GM15510 (cell line): ENCODE results near the gene DUSP28.

Experiments used
- POLR2A ChIP-seq: IDR thresholded peaks from 3 replicates; pipeline ENCODE4 v1.6.1; 2011; ENCODE audit warnings: borderline replicate concordance; ENCODE audit not compliant: insufficient read length; ENCODE audit errors: extremely low read depth

Gene DUSP28

DNA sequence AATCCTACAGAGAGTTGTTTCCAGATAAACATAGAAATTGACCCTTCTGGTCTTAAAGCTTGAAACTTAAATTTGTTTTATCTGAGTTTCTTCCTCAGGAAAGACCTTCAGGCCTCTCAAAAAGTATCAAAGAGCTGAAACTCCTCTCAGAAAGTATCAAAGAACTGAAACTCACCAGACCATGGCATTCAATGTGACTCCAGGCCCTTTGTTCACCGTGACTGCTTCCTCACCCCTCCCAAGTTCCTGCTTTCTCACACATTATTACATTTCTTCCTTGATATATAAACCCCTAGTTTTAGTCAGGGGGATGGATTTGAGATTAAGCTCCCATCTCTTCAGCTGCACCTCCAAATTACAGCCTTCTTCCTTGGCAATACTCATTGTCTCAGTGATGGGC lies 8.3 kb upstream of the DUSP28 start:
- TF ChIP-seq POLR2A, result no peak

DNA sequence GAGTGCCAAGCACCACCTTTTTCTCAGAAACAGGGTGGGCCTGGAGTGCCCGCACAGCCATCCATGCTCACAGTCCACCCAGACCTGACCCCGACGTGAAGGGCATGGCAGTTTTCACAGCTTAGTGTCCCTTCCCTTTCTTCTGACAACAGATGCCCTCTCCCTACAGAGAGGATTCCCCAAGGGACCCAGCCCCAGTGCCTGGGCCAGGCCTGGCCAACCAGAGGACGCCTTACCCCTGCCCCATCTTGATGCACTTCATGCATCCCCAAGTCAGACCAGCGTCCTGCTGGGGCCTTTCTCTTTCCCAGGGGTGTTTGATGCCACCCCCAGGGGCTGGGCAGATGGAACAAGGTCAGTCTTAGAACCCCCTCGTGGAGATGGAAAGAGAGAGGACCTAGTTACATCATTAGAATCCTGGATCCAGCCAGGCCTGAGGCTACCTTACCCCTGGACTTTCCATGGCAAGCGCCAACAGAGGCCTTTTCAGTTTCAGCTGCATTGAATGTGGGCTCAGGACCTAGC lies 6.1 kb upstream of the DUSP28 start:
- TF ChIP-seq POLR2A, result no peak

DNA sequence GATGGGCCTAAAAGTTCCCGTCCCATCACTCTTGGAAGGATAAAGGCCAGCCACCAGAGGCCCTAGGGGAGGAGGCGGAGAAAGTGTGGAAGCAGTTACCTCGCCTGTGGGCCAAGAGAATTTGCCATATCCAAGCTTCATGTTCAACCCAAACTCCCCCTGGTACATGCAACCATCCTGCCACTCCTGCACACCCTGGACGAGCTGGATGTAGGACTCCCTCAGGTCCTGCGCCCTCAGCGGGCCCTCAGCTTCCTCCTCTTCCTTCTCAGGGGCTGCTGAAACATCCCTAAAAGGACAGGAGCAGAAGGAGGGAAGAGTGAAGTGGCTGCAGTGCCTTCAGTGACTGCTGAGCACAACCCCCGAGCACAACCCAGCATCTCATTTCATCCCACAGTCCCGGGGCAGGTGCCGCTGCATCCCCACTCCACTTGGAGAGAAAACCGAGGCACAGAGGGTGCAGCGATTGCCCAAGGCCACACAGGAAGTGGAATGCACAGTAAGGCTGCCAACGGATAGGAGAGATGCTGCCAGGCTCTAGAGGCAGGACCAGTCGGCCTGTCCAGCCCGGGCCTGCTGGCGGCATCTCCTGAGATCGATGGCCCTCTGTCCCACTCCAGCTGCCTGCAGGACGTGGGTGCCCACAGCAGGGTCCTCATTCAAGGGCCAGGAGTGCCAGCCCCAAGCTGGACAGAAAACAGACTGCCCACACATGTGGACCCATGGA lies 5.2 kb upstream of the DUSP28 start:
- TF ChIP-seq POLR2A, result no peak

DNA sequence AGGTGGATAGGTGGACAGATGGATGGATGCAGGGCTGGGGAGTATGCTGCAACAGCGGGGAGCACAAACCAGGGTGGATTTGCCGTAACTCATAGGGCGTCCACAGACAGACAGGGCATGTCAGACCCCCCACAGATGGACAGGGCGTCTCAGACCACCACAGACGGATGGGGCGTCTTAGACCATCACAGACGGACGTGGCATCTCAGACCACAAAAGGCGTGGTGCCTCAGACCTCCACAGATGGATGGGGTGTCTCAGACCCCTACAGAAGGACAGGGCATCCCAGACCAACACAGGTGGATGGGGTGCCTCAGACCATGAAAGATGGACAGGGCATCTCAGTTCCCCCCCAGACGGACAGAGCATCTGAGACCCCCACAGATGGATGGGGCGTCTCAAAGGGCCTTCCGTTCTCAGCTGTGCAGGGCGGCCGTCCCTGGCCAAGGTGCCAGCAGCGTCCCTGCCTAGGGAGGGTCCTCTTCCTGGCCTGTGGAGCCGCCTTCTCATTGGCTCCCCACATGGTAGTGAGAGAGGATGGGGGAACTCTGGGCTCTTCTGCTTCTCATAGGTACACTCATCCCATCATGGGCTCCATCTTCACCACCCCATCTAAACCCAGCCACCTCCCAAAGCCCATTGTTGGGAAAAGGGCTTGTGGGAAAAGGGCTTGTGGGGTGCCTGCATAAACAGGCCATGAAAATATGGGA lies 4.5 kb upstream of the DUSP28 start:
- TF ChIP-seq POLR2A, result no peak

DNA sequence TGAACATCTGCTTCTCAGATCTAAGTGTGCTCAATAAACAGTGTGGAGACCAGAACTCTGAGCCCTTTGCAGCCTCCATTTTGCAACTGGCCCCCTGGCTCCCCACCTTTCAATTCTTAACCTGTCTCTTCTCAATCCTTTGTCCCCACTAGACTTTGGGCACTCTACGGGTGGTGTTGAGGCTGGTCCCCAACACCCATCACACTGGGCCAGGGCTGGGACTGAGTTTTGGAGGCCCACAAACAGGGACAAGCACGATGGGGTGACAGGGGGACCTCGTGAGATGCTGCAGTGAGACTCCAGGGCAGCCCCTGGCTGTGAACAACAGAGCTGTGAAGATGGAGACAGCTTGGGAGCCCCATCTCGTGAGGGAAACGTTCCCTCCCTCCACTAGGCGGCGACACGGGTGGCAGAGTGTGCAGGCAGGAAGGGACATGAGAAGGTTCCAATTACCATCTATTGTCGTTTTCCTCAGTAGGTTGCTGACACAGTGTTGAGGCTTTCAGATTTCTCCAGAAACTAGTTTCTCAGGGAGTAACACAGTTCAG lies 3.5 kb upstream of the DUSP28 start:
- TF ChIP-seq POLR2A, result no peak

DNA sequence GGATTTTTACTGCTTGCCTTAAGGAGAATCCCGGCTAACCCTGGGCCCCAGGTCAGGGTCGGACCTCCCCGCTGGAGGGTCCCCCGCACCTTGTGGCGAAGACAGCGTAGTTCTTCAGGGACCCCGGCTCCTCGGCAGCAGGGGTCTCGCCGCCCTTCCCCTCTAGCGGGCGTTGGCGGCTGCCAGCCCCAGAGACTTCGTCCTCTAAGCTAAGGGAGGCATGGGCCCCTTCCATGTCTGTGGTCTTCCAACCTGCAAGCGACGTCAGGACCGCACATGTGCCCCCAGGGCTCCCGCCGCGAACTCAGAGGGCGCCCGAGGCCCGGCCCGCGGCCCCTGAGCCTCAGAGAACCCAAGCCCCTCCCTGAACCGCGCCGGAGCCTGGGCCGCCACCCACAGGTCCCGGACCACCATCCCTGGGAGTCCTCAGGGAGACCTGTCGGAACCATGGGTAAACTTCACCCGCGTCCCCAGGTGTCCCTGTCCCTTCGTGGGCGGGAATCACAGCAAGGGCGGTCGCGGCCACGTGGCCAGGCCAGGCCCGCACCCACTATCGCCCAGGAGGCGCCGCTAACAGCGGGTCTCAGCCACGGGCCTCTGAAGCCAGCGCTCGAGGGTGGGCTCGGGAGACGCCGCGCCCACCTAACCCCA lies 2.9 kb upstream of the DUSP28 start:
- TF ChIP-seq POLR2A, result no peak

DNA sequence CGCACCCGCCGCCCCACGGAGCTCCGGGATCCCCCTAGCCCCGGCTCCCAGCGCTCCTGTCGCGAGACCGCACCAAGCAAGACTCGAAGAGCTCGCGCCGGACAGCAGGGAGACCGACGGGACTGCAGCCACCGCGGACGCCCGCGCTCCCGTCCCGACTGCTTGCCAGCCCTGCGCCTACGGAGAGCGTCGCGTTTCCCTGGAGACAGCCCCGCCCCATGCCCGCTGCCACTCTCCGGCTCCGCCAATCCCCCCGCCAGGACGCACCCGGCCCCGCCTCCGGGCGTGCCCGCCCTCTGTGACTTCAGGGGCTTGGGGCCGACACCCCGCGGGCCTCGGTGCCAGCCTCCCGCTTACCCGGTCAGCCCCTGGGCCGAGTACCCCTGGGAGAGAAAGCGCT lies 2.3 kb upstream of the DUSP28 start, which contains the start of gene ANKMY1:
Gene ANKMY1 (minus strand): TSS at position 181 of the 400 bp plus-strand sequence. CDS start 653 bp downstream, outside the sequence.
- TF ChIP-seq POLR2A, result no peak

DNA sequence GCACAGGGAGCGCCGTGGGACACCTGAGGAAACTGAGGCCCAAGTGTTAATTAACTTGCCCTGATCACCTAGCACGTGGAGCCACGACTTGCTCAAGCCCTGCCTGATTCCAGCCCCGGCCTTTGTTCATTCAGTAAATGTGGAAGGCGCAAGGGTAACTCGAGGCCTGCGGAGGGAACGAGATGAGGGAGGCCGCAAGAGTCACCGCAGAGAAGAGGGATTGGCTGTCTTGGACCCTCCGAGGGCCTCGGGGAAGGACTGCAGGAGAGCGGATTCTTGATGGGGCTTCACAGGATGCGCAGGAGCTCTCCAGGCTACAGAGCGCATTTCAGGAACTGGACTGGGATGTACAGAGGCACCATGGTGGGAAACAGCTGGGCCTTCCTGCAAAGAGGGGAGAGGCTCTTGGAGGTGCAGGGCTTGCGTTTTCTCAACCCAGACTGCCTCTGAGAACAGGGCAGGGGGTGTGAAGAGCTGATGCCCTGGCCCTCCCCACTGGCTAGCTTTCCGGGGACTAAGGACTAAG lies 1.9 kb upstream of the DUSP28 start:
- TF ChIP-seq POLR2A, result no peak

DNA sequence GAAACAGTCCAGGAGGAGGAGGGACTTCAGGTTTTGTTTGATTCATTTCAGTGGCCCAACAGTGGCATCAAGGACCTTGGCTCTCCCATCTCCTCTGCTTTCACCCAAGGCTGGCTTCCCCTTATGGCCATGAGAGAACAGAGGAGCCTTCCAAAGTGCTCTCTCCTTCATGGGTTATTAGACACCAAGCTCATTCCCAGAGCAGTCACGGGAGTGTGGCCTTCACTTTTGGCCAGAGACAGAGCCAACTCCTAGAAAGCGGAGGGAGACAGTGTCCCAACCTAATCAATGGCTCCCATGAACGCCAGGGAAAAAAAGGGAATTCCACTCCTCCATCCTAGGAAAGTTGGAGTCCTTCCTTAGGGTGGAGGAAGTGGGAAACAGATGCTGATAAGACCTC lies 871 bp upstream of the DUSP28 start:
- no peak for TF ChIP-seq POLR2A

DNA sequence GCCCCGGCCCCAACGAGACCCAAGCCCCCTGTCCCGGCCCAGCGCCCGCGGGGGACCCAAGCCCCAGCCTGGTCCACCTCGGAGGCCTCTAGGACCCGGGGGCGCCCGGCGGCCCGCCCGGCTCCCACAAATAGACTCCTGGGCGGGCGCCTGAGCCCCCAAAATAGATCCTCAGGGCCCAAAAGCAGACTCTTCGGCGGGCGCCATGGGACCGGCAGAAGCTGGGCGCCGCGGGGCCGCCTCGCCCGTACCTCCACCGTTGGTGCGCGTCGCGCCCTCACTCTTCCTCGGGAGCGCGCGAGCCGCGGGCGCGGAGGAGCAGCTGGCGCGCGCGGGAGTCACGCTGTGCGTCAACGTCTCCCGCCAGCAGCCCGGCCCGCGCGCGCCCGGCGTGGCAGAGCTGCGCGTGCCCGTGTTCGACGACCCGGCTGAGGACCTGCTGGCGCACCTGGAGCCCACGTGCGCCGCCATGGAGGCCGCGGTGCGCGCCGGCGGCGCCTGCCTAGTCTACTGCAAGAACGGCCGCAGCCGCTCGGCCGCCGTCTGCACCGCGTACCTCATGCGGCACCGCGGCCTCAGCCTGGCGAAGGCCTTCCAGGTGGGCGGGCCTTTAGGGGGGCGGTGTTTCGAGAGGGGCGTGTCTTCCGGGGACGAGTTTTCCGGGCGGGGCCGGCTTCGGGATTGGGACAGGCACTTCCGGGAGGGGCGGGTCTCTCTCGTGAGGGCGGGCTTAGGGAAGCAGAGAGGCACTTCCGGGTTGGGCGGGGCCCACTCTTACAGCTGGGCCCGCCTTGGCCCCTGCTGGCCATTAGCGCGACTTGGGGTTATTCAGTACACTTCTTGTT lies 545 bp downstream of the DUSP28 start:
- peak; percentile 98 for TF ChIP-seq POLR2A

DNA sequence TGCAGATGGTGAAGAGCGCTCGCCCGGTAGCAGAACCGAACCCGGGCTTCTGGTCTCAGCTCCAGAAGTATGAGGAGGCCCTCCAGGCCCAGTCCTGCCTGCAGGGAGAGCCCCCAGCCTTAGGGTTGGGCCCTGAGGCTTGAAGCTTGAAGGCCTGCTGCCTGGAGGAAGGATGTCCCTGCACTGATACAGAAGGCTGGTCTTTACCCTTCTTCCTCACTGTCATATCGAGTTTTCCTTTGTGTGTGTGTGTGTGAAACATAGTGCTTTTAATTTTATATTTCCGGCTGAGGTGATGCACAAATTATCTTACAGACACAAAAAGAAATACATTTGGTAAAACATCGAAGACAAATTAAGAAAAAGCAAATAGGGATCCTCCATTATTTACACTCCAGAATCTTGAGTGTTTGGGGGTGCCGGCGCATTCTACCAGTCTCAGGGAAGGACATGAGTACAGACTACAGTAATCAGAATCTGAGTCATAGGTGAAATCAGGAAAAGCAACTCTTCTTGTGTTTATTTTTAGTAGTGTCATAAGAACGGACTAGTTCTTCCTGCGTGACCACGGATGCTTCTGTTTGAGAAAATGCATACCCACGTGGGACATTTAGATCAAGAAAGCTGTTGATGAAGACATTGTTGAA lies 1.3 kb downstream of the DUSP28 start:
- no peak for TF ChIP-seq POLR2A

DNA sequence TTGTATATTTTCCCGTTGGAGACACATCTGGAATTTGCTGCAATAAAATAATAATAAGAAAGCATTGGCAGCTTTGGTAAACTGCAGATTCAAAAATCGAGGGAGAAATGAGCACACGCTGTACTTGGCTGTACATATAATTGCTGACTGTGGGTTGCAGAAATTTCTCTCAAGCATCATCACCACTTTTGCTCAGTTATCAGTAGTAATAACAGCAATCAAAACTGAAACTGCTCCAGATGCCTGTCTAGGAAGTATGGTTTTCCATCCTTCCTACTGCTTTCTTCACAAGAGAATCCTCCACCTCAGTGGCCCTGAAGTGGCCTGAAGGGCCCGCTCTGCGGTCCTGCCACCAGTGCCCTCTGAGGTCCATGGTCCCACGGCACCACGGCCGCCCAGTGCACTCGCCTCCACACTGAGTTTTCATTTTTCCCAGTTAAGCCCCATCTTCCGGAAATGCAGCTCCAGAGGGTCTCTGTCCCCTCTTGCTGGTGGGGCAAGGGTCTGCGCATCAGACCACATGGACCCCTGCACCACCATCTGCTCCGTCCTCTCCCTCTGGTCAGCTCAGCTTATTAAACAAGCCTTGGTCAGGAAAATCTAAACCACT lies 3.9 kb downstream of the DUSP28 start:
- TF ChIP-seq POLR2A, result no peak

DNA sequence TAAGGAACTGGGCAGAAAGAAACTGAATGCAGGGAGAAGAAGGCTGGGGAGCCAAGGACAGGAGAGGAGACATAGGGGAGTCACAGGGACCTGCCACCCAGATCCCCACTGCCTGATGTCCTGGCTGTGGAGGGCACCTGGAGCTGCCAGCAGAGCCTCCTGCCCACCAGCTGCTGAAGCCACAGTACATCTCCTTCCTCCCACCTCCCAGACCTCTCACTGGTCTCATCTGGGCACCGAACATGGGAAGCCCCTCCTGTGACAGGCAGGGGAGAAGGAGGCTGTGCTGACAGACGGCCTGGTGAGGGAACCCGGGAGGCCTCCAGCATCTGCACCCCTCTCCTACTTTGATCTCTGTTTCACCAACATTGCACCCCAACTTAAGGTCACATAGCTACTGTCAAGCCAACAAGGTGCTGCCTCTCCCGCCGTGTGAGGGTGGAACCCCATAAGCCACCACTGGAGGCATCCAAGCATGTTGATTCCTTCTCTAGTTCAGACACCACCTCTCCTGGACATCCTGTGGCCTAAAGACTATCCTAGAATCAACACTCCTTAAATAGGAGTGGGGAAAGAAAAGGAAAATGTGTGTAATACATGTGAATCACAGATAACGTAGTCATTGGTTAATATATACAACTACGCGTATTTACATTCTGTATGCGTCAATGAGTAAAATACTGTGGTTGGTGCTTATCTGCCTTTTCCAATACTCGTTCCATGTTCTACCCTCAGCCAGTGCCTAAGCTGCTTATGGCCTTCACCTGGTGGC lies 4.6 kb downstream of the DUSP28 start:
- no peak for TF ChIP-seq POLR2A
